GM18519 (cell line): Measurements from ENCODE around the gene SLC25A47.
"Not testable (repeated sequence)": the region's sequence is repeated elsewhere in the genome, so short reads cannot be mapped to it uniquely, and the experiment has no call there.

Source experiments
- ATAC-seq: cut with Tn5 transposase; IDR thresholded peaks from one replicate; pipeline ENCODE4 v1.9.1; 2021; ENCODE audit warnings: mild to moderate bottlenecking, moderate library complexity; ENCODE audit not compliant: unreplicated experiment, low FRiP score

Gene SLC25A47

GRCh38 chr14:100289916-100290606 lies 33.1 kb upstream of the SLC25A47 start:
- ATAC-seq, result no peak

- no peak for ATAC-seq
Measured at GRCh38 chr14:100290607-100291304, 32.4 kb upstream of the SLC25A47 start.

DNA sequence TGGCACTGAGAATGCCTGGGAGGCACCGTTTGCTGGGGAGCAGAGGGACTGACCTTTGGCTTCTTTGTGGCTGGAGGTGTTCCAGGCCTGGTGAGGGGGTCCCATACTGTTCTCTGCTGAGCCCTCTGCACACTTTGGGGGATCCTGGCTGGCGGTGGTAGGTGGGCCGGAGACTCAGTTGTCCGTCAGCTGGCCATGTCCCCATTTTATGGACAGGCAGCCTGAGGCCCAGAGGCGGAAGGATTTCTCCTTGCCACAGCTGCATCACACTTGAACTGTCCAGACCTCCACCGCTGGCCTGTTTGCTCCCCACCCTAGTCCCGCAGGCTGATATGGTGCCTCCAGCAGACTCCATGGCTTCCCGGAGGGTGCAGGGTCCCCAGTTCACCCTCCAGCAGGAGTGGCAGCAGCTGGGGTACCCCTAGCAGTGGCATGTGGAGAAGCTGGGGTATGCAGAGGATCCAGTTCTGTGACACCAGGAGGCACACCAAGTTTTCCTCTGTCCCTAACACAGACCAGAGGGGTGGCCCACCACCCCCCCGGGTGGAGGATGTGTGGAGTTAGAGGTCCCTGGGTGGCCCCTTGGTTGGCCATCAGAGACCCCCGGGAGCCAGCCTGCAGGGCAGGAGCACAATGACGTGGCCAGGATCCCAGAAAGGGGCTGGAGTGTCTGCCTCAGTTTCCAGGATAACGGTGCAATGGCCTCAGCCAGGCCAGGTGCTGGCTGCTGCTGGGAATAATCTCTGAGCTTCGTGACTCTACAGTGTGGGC lies 31.6 kb upstream of the SLC25A47 start:
- no peak for ATAC-seq

GRCh38 chr14:100292301-100292775 lies 30.8 kb upstream of the SLC25A47 start:
- no peak for ATAC-seq

DNA sequence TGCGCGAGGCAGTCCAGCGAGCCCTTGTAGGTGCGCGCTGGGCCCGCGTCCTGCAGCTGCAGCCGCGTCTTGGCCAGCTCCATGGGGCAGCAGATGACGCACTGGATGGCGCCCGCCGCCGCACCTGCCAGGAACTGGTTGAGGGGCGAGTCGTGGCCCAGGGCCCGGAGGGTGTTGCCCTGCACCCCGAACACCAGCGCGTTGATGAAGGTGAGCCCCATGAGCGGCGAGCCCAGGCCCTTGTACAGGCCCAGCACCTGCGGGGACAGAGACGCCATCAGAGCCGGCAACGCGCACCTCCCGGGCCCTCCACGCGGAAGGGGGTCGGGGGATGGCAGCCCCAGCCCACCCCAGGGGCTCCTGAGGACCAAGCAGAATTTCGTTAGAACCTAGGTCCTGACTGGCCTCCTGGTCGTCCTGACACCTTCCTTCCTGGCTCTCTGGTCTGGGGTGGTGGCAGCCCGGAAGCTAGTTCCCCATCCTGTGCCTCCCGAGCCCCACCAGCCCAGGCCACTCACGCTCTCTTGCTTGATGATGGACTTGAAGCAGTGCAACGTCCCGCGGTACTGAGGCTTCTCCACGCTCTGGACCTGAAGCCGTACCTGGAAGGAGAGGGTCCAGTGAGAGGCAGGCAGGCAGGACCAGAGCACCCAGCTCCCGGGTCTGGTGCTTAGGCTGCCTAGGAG lies 30.2 kb upstream of the SLC25A47 start:
- ATAC-seq, result no peak

DNA sequence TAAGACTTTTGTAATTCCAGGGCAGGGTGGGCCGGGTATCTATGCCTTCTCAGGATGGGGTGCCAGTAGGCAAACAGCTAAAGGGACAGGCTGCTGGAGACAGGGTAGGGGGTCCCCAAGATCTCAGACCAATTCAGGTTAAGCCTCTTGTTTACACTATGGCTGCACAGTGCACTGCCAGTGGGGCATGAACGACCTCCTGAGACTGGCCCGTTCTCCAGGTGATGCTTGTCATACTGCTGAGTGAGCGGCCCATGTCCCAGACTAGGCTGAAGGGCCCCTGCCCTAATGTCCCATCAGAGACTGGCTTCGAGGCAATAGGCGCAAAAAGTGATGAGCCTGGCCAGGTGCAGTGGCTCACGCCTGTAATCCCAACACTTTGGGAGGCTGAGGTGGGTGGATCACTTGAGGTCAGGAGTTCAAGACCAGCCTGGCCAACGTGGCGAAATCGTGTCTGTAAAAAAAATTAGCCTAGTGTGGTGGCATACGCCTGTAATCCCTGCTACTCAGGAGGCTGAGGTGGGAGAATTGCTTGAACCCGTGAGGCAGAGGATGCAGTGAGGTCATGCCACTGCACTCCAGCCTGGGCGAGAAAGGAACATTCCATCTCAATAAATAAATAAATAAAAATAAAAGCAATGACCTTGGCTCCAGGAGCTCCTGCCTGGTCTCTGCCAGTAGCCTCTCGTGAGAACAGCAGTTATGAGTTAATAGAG lies 29.5 kb upstream of the SLC25A47 start:
- no peak for ATAC-seq

- no peak for ATAC-seq
Measured at GRCh38 chr14:100294213-100294962, 28.8 kb upstream of the SLC25A47 start.

DNA sequence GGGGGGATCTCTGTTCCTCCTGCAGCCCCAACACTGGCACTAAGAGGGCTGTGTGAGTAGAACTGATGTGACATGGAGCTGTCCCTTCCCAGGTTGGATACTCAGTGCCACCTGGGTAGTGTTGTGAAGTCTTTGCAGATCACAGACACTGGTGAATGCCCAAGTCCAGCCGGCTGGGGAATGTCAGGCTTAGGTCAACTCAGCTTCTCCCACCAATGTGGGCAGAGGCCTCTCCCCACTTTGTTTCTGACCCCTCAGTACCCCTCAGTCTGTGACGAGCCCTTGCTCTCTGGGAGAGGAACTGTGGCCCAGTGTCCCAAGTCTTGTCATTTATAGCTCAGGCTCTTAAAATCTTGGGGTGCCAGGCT lies 28.2 kb upstream of the SLC25A47 start:
- ATAC-seq, result no peak

GRCh38 chr14:100295376-100296105 lies 27.6 kb upstream of the SLC25A47 start:
- no peak for ATAC-seq

GRCh38 chr14:100296106-100296651 lies 27.0 kb upstream of the SLC25A47 start:
- no peak for ATAC-seq

DNA sequence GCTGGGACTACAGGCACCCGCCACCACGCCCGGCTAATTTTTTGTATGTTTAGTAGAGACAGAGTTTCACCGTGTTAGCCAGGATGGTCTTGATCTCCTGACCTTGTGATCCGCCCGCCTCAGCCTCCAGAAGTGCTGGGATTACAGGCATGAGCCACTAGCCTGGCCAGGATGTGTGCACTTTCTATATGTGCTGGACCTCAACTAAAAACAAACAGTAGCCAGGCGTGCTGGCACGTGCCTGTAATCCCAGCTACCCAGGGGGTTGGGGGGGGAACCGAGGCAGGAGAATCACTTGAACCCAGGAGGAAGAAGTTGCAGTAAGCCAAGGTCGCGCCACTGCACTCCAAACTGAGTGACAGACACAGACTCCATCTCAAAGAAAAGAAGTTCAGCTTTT lies 26.4 kb upstream of the SLC25A47 start:
- ATAC-seq, result not testable (repeated sequence)

DNA sequence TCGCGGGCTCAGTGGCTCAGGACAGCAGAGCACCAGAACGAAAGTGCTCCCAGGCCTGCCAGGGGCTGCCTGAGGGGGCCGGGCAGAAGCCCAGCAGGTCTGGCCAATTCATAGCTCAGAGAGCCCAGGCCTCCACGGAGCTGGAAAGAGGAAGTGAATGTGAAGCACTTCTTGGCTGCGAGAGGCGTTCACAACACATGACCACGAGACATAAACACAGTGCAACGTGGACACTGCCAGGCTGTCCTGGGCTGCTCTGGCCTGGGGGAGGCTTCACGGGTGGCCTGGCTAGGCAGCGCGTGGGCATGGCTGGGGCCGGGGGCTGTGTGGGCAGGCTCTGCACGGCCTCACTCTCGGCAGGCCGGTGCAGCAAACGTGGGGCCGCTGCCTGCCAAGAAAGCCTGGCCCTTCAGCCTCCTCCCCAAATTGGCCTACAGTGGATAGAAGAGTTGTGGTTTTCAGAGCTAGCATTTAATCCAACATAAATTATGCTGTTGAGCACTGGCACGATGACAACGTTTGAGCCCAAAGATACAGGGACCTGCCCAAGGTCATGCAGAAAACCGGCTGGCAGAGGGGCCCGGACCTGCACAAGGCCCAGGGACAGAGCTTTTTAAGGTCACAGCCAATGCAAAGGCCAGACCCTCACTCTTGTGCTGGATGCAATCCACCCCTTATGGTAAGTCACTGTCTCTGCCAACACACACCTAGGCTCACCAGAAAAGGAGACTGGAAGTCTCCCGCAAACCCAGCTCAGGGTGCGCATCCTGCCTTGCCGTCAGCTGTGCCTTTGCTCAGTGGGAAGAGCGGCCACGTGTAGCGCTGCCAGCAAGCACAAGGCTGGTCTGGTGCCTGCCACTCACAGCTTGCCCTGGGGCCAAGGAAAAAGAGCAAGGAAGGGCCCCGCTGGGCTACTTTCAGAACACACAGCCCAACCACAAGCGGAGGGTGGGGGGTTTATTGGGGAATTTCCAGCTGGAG lies 25.5 kb upstream of the SLC25A47 start:
- ATAC-seq, result peak; percentile 75

GRCh38 chr14:100298551-100299237 lies 24.4 kb upstream of the SLC25A47 start:
- ATAC-seq, result no peak

DNA sequence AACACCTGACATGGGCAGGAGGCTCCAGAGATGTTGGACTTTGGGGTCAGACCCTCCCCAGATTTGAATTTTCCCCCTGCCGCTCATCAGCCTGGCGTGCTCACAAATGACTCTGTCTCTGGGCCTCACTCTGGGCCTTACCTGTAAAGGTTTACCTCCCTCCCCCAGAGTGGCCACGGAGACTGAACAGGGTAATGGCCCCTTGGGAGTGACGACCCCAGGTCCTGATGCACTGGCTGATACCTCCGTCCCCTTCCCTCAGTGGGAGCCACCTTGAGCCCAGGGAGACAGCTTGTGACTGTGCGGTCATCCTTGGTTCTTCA lies 23.9 kb upstream of the SLC25A47 start:
- ATAC-seq, result no peak

- no peak for ATAC-seq
Measured at GRCh38 chr14:100302616-100303015, 20.5 kb upstream of the SLC25A47 start.

- no peak for ATAC-seq
Measured at GRCh38 chr14:100303179-100303578, 20.0 kb upstream of the SLC25A47 start.

GRCh38 chr14:100303925-100304324 lies 19.2 kb upstream of the SLC25A47 start:
- no peak for ATAC-seq
